ENCODE data around the gene C2CD2L.
"Not testable (repeated sequence)": the region's sequence is repeated elsewhere in the genome, so short reads cannot be mapped to it uniquely, and the experiment has no call there.

Gene C2CD2L

GRCh38 chr11:119134389-119134978 lies 27.3 kb downstream of the C2CD2L start:
- H3K27me3 ChIP-seq (ENCODE audit: insufficient read depth, low read depth, severe bottlenecking), result no peaks in the 10 kb centered on the region
- no peak for DNase-seq
- H3K36me3 ChIP-seq, result peaks cover 53% of the 10 kb centered on the region
- no peaks in the 10 kb centered on the region for H3K9me3 ChIP-seq (ENCODE audit: severe bottlenecking)
- peak; percentile 74 for TF ChIP-seq CTCF (IDR thresholded peaks at IDR 0.05; ENCODE audit: low read depth, low read length)
- no peak overlapping the region for H3K4me3 ChIP-seq (ENCODE audit: low read depth, low read length)
- no peak overlapping the region for H3K27ac ChIP-seq

GRCh38 chr11:119139276-119139675 lies 32.1 kb downstream of the C2CD2L start:
- not testable (repeated sequence) for DNase-seq; H3K27me3 ChIP-seq (ENCODE audit: insufficient read depth, low read depth, severe bottlenecking); H3K27ac ChIP-seq; H3K4me3 ChIP-seq (ENCODE audit: low read depth, low read length); H3K36me3 ChIP-seq; H3K9me3 ChIP-seq (ENCODE audit: severe bottlenecking)

GRCh38 chr11:119144825-119145486 lies 37.8 kb downstream of the C2CD2L start:
- DNase-seq, result peak; percentile 93
- peak; percentile 64 for TF ChIP-seq CTCF (IDR thresholded peaks at IDR 0.05; ENCODE audit: low read depth, low read length)
- Histone ChIP-seq H3K36me3 (no peaks in the 10 kb centered on the region), H3K9me3 (ENCODE audit: severe bottlenecking) (no peaks in the 10 kb centered on the region), H3K27me3 (ENCODE audit: insufficient read depth, low read depth, severe bottlenecking) (no peaks in the 10 kb centered on the region), H3K27ac (peak overlapping the region; percentile 82), H3K4me3 (ENCODE audit: low read depth, low read length) (peak overlapping the region; percentile 20)

GRCh38 chr11:119145551-119145950 lies 38.4 kb downstream of the C2CD2L start:
- H3K9me3 ChIP-seq (ENCODE audit: severe bottlenecking), result no peaks in the 10 kb centered on the region
- H3K36me3 ChIP-seq, result no peaks in the 10 kb centered on the region
- H3K27me3 ChIP-seq (ENCODE audit: insufficient read depth, low read depth, severe bottlenecking), result no peaks in the 10 kb centered on the region
- TF ChIP-seq CTCF (IDR thresholded peaks at IDR 0.05; ENCODE audit: low read depth, low read length), result no peak
- H3K4me3 ChIP-seq (ENCODE audit: low read depth, low read length), result peak overlapping the region; percentile 20
- no peak for DNase-seq
- H3K27ac ChIP-seq, result peak overlapping the region; percentile 82

- no peak for TF ChIP-seq CTCF (IDR thresholded peaks at IDR 0.05; ENCODE audit: low read depth, low read length)
- no peaks in the 10 kb centered on the region for H3K9me3 ChIP-seq (ENCODE audit: severe bottlenecking)
- peak overlapping the region; percentile 77 for H3K27ac ChIP-seq
- DNase-seq, result peak; percentile 84
- H3K4me3 ChIP-seq (ENCODE audit: low read depth, low read length), result no peak overlapping the region; the same call in 1 of the 2 replicates
- H3K27me3 ChIP-seq (ENCODE audit: insufficient read depth, low read depth, severe bottlenecking), result no peaks in the 10 kb centered on the region
- H3K36me3 ChIP-seq, result peaks cover 10% of the 10 kb centered on the region
Measured at GRCh38 chr11:119147604-119148333, 40.6 kb downstream of the C2CD2L start.

GRCh38 chr11:119148720-119149017 lies 41.5 kb downstream of the C2CD2L start:
- H3K36me3 ChIP-seq, result peaks cover 10% of the 10 kb centered on the region
- H3K27ac ChIP-seq, result peak overlapping the region; percentile 77
- peak; percentile 36 for DNase-seq
- TF ChIP-seq CTCF (IDR thresholded peaks at IDR 0.05; ENCODE audit: low read depth, low read length), result no peak
- H3K27me3 ChIP-seq (ENCODE audit: insufficient read depth, low read depth, severe bottlenecking), result no peaks in the 10 kb centered on the region
- no peaks in the 10 kb centered on the region for H3K9me3 ChIP-seq (ENCODE audit: severe bottlenecking)
- peak overlapping the region; percentile 67 for H3K4me3 ChIP-seq (ENCODE audit: low read depth, low read length)

Measured in WERI-Rb-1 (cell line).